ENCODE results near the gene XAGE2. TPM values are rescaled to one million over a fixed set of nuclear protein-coding genes. Genes with fewer than 3 reads are reported as not detected.
"Not testable (repeated sequence)": the region's sequence is repeated elsewhere in the genome, so short reads cannot be mapped to it uniquely, and the experiment has no call there.

Gene XAGE2
- total and polyA plus RNA-seq, 9 of the 15 experiments (the other 6 are each of a cell fraction or from before 2014, with no cell fraction given), result 0.14 to 0.36 (median 0.21) TPM; not detected in 6

DNA sequence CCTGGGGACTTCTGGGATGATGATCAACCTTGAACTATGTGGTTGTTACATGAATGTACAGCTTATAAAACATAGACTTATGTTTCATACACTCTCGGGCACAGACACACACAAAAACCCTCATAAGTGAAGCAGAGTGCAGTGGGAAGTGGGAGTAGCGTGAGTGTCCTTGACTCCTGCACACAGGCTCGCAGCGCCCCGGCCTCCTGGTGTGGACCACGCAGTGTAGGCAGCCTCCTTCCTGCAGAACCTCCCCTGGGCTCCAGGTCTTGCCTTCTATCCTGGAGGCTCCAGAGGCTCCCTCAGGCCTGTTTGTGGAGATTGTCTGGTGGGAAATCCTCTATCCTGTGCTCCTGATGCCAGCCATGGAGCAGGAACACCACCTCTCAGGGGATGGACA lies 25.7 kb upstream of the XAGE2 start:
- ATAC-seq; H3K27me3 ChIP-seq (ENCODE audit: control insufficient read depth in 2 of 2, insufficient read depth in 2 of 2, low read length in 2 of 2); H3K4me3 ChIP-seq; H3K9me3 ChIP-seq (replicated peaks; ENCODE audit: control insufficient read depth, insufficient read depth, low read depth, low read length); H3K79me2 ChIP-seq (ENCODE audit: control insufficient read depth, insufficient read depth, low read length); H3K36me3 ChIP-seq (ENCODE audit: control insufficient read depth, insufficient read depth, low read length); in situ Hi-C loops (cut with MboI); BruUV-seq (replicated peaks); FAIRE-seq; CTCF ChIA-PET (ENCODE audit: low intra/inter-chr PET ratio); H3K27ac ChIP-seq (ENCODE audit: extremely low read depth, low read depth, low read length); H3K9me1 ChIP-seq (ENCODE audit: control insufficient read depth, insufficient read depth, low read length); H3K9ac ChIP-seq (ENCODE audit: insufficient read depth in 1 of 2, low read depth in 2 of 2, low read length in 2 of 2); H4K20me1 ChIP-seq (replicated peaks; ENCODE audit: control insufficient read depth, insufficient read depth, low read length); H2AFZ ChIP-seq (ENCODE audit: low read depth, low read length); DNase-seq (ENCODE audit: extremely low read depth in 1 of 4, low spot score in 3 of 4); H3K4me1 ChIP-seq (replicated peaks in 1 of 2; ENCODE audit: control insufficient read depth in 2 of 2, insufficient read depth in 2 of 2, low read length in 2 of 2); POLR2A ChIA-PET; H3K4me2 ChIP-seq (ENCODE audit: insufficient read depth, low read length); intact Hi-C loops (cut with micrococcal nuclease): not testable (repeated sequence)
- 2% methylated on average over 6 of the region's 6 CpGs for WGBS (ENCODE audit: insufficient coverage, low coverage, missing lambda C conversion rate)

DNA sequence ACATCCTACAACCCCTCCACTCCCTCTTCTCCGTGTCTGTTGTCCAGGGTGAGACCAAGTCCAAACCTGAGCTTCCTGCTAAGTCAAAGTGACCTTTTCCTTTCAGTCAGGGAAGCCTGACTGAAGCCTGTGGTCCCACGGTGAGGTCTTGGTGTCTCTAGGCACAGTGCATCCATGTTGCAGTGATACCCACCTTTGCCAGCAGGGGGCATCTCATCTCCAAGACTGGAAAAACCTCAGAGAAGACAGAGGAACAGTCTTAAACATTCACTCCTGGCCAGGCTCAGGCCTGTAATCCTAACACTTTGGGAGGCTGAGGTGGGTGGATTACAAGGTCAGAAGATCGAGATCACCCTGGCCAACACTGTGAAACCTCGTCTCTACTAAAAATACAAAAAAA lies 23.4 kb upstream of the XAGE2 start:
- H3K9me1 ChIP-seq (ENCODE audit: control insufficient read depth, insufficient read depth, low read length); BruUV-seq (replicated peaks); H3K79me2 ChIP-seq (ENCODE audit: control insufficient read depth, insufficient read depth, low read length); in situ Hi-C loops (cut with MboI); H3K9me3 ChIP-seq (replicated peaks; ENCODE audit: control insufficient read depth, insufficient read depth, low read depth, low read length); H3K4me2 ChIP-seq (ENCODE audit: insufficient read depth, low read length); intact Hi-C loops (cut with micrococcal nuclease); H3K4me3 ChIP-seq; H2AFZ ChIP-seq (ENCODE audit: low read depth, low read length); H3K27me3 ChIP-seq (ENCODE audit: control insufficient read depth in 2 of 2, insufficient read depth in 2 of 2, low read length in 2 of 2); POLR2A ChIA-PET; CTCF ChIA-PET (ENCODE audit: low intra/inter-chr PET ratio); H4K20me1 ChIP-seq (replicated peaks; ENCODE audit: control insufficient read depth, insufficient read depth, low read length); H3K9ac ChIP-seq (ENCODE audit: insufficient read depth in 1 of 2, low read depth in 2 of 2, low read length in 2 of 2); H3K4me1 ChIP-seq (replicated peaks in 1 of 2; ENCODE audit: control insufficient read depth in 2 of 2, insufficient read depth in 2 of 2, low read length in 2 of 2); H3K36me3 ChIP-seq (ENCODE audit: control insufficient read depth, insufficient read depth, low read length); H3K27ac ChIP-seq (ENCODE audit: extremely low read depth, low read depth, low read length): not testable (repeated sequence)
- FAIRE-seq (peak; percentile 91), ATAC-seq (peak; percentile 97), DNase-seq (ENCODE audit: extremely low read depth in 1 of 4, low spot score in 3 of 4) (peak; percentile 32 to 73 (median 44))
- WGBS (ENCODE audit: insufficient coverage, low coverage, missing lambda C conversion rate), result 8% methylated on average over 2 of the region's 4 CpGs
- TF ChIP-seq YY1 (IDR thresholded peaks at IDR 0.05; ENCODE audit: borderline replicate concordance in 1 of 3, control insufficient read depth in 1 of 3, extremely low read depth in 1 of 3, insufficient read depth in 3 of 3, insufficient read length in 1 of 3, insufficient replicate concordance in 2 of 3, low read depth in 1 of 3, low read length in 2 of 3) (peak in 1 of 3 experiments; percentile 23), CC2D1A (IDR thresholded peaks at IDR 0.05) (0 out of 2 replicates have a peak, but pooled peaks have one; percentile 34), SMC3 (conservative IDR thresholded peaks at IDR 0.05; ENCODE audit: insufficient read depth, low read depth, low read length) (peak; percentile 58; the same call in 1 of the 2 replicates)
- TF ChIP-seq, protein P1, sequence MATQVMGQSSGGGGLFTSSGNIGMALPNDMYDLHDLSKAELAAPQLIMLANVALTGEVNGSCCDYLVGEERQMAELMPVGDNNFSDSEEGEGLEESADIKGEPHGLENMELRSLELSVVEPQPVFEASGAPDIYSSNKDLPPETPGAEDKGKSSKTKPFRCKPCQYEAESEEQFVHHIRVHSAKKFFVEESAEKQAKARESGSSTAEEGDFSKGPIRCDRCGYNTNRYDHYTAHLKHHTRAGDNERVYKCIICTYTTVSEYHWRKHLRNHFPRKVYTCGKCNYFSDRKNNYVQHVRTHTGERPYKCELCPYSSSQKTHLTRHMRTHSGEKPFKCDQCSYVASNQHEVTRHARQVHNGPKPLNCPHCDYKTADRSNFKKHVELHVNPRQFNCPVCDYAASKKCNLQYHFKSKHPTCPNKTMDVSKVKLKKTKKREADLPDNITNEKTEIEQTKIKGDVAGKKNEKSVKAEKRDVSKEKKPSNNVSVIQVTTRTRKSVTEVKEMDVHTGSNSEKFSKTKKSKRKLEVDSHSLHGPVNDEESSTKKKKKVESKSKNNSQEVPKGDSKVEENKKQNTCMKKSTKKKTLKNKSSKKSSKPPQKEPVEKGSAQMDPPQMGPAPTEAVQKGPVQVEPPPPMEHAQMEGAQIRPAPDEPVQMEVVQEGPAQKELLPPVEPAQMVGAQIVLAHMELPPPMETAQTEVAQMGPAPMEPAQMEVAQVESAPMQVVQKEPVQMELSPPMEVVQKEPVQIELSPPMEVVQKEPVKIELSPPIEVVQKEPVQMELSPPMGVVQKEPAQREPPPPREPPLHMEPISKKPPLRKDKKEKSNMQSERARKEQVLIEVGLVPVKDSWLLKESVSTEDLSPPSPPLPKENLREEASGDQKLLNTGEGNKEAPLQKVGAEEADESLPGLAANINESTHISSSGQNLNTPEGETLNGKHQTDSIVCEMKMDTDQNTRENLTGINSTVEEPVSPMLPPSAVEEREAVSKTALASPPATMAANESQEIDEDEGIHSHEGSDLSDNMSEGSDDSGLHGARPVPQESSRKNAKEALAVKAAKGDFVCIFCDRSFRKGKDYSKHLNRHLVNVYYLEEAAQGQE (IDR thresholded peaks at IDR 0.05; ENCODE audit: borderline replicate concordance), result peak; percentile 56; the same call in 1 of the 2 replicates
- TF ChIP-seq, protein P1 (CRISPR knock-in tag; IDR thresholded peaks at IDR 0.05; ENCODE audit: low read depth), result not testable (repeated sequence)
